ENCODE measurements around the gene PARVA.

GRCh38 chr11:12459865-12460444 lies 82.6 kb downstream of the PARVA start:
- TF ChIP-seq POLR2A (IDR thresholded peaks at IDR 0.05) (no peak), CTCF (IDR thresholded peaks at IDR 0.05) (no peak)

All from lower leg skin (tissue), 3 donors.